Sciatic nerve (tissue), 2 donors: ENCODE measurements around the gene RNF217. TPM values are rescaled to one million over a fixed set of nuclear protein-coding genes. Genes with fewer than 3 reads are reported as not detected.

ENCODE experiments used
- ATAC-seq: fragments of 200-7000 bp; cut with Tn5 transposase; one replicate; pipeline ENCODE4 v1.9.1; 2020; ENCODE audit warnings: mild to moderate bottlenecking, moderate library complexity
- DNase-seq: peaks from one replicate; pipeline ENCODE4 v3.0.0-alpha.2; 2020; ENCODE audit warnings: low spot score
- intact Hi-C: fragments of 100-400 bp; cut with DNase I; formaldehyde crosslinking; loops from one replicate; pipeline ENCODE4 v1.14.2; 2022
- total RNA-seq: library from RNA; stranded (reverse); fragmentation: NEBNext Ultra II Directional; extraction: Animal tissue kit (Norgen Biotek cat#: 25700); gene quantifications from one replicate; pipeline ENCODE4 v1.2.1, GENCODE V29; 2021
- donor health status: DM: no; HTN: no; CAD: no.
- donor health status: DM: no; HTN: no; CAD: no.

The RNF217 gene
- total RNA-seq, 1 donor from 2014 or later = 43.5 TPM

GRCh38 chr6:124984668-124985338 lies 22.6 kb downstream of the RNF217 start:
- DNase-seq (no peak), ATAC-seq (no peak)
- intact Hi-C loops = no loop called here

- intact Hi-C loops = no loop called here
- DNase-seq = no peak
- ATAC-seq = no peak
Observed at GRCh38 chr6:124986164-124986563, 23.9 kb downstream of the RNF217 start.

- intact Hi-C loops = no loop called here
- ATAC-seq (no peak), DNase-seq (no peak)
Observed at GRCh38 chr6:124987291-124987690, 25.1 kb downstream of the RNF217 start.

- no peak for DNase-seq
- intact Hi-C loops = no loop called here
- ATAC-seq = no peak
Observed at GRCh38 chr6:124987999-124988591, 25.9 kb downstream of the RNF217 start.

GRCh38 chr6:124989136-124989983 lies 27.1 kb downstream of the RNF217 start:
- intact Hi-C loops = no loop called here
- no peak for ATAC-seq
- DNase-seq = no peak

GRCh38 chr6:124990988-124991387 lies 28.8 kb downstream of the RNF217 start:
- DNase-seq (no peak), ATAC-seq (no peak)
- intact Hi-C loops = no loop called here

GRCh38 chr6:124991764-124992295 lies 29.6 kb downstream of the RNF217 start:
- intact Hi-C loops = no loop called here
- DNase-seq (no peak), ATAC-seq (no peak)

- ATAC-seq (peak; percentile 50), DNase-seq (no peak)
- intact Hi-C loops = no loop called here
Observed at GRCh38 chr6:124993327-124993726, 31.1 kb downstream of the RNF217 start.

- ATAC-seq (no peak), DNase-seq (no peak)
- intact Hi-C loops = no loop called here
Observed at GRCh38 chr6:124994648-124995047, 32.4 kb downstream of the RNF217 start.

- DNase-seq (no peak), ATAC-seq (no peak)
- intact Hi-C loops = no loop called here
Observed at GRCh38 chr6:124995131-124995530, 32.9 kb downstream of the RNF217 start.

- ATAC-seq = no peak
- intact Hi-C loops = no loop called here
Observed at GRCh38 chr6:124995645-124996325, 33.5 kb downstream of the RNF217 start.

GRCh38 chr6:124996411-124996810 lies 34.2 kb downstream of the RNF217 start:
- ATAC-seq = no peak
- intact Hi-C loops = no loop called here

More at GRCh38 chr6:124995645-124996325, 33.5 kb downstream of the RNF217 start:
- DNase-seq = no peak

GRCh38 chr6:124997196-124997875 lies 35.1 kb downstream of the RNF217 start:
- no peak for ATAC-seq
- intact Hi-C loops = no loop called here
- DNase-seq = no peak

More at GRCh38 chr6:124996411-124996810, 34.2 kb downstream of the RNF217 start:
- DNase-seq = no peak

- DNase-seq (no peak), ATAC-seq (no peak)
- intact Hi-C loops = no loop called here
Observed at GRCh38 chr6:124999105-124999764, 37.0 kb downstream of the RNF217 start.

- peak; percentile 50 for ATAC-seq
- no peak for DNase-seq
- intact Hi-C loops = no loop called here
Observed at GRCh38 chr6:125001684-125002405, 39.6 kb downstream of the RNF217 start.

- ATAC-seq = no peak
- intact Hi-C loops = no loop called here
Observed at GRCh38 chr6:125002406-125002741, 40.1 kb downstream of the RNF217 start.

GRCh38 chr6:125003070-125003469 lies 40.8 kb downstream of the RNF217 start:
- DNase-seq (no peak), ATAC-seq (no peak)
- intact Hi-C loops = no loop called here

More at GRCh38 chr6:125002406-125002741, 40.1 kb downstream of the RNF217 start:
- no peak for DNase-seq

GRCh38 chr6:125004198-125004597 lies 42.0 kb downstream of the RNF217 start:
- no peak for ATAC-seq
- intact Hi-C loops = no loop called here

More at GRCh38 chr6:125004198-125004597, 42.0 kb downstream of the RNF217 start:
- no peak for DNase-seq
